SU-DHL-6 (cell line): ENCODE results near the gene SLC17A5.

Experiments used
- EZH2phosphoT487 ChIP-seq: fragments of 200-600 bp; sonication (generic), shearing (Covaris generic); conservative IDR thresholded peaks from 2 replicates; pipeline ENCODE4 v1.6.1; 2018; ENCODE audit warnings: mild to moderate bottlenecking, antibody characterized with exemption, low read length, moderate library complexity, mixed read lengths
- TF ChIP-seq, protein P1 (sequence below): fragments of 200-600 bp; sonication (generic); IDR thresholded peaks from one replicate; pipeline ENCODE4 v1.5.1; 2017; ENCODE audit warnings: antibody characterized with exemption, mild to moderate bottlenecking, low read length, moderate library complexity; ENCODE audit not compliant: insufficient read depth, poor library complexity, severe bottlenecking

DNA sequence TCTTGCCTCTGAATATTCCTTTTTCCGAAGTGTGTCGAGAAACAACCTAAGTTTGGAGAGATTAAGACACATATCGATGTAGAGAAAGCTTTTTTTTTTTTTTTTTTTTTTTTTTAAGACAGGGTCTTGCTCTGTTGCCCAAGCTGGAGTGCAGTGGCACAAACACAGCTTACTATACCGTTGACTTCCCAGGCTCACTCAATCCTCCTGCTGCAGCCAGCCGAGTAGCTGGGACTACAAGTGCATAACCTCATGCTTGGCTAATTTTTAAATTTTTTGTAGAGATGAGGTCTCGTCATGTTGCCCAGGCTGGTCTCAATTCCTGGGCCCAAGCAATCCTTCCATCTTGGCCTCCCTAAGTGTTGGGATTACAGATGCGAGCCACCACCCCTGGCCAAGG, 21.4 kb downstream of the SLC17A5 start:
- TF ChIP-seq, protein P1, sequence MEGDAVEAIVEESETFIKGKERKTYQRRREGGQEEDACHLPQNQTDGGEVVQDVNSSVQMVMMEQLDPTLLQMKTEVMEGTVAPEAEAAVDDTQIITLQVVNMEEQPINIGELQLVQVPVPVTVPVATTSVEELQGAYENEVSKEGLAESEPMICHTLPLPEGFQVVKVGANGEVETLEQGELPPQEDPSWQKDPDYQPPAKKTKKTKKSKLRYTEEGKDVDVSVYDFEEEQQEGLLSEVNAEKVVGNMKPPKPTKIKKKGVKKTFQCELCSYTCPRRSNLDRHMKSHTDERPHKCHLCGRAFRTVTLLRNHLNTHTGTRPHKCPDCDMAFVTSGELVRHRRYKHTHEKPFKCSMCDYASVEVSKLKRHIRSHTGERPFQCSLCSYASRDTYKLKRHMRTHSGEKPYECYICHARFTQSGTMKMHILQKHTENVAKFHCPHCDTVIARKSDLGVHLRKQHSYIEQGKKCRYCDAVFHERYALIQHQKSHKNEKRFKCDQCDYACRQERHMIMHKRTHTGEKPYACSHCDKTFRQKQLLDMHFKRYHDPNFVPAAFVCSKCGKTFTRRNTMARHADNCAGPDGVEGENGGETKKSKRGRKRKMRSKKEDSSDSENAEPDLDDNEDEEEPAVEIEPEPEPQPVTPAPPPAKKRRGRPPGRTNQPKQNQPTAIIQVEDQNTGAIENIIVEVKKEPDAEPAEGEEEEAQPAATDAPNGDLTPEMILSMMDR = no peak
- no peak for TF ChIP-seq EZH2phosphoT487
